ENCODE measurements around the gene PNPT1.
A peak's percentile ranks its signal among the peaks of the same experiment; 100 is the strongest.

PNPT1 gene

DNA sequence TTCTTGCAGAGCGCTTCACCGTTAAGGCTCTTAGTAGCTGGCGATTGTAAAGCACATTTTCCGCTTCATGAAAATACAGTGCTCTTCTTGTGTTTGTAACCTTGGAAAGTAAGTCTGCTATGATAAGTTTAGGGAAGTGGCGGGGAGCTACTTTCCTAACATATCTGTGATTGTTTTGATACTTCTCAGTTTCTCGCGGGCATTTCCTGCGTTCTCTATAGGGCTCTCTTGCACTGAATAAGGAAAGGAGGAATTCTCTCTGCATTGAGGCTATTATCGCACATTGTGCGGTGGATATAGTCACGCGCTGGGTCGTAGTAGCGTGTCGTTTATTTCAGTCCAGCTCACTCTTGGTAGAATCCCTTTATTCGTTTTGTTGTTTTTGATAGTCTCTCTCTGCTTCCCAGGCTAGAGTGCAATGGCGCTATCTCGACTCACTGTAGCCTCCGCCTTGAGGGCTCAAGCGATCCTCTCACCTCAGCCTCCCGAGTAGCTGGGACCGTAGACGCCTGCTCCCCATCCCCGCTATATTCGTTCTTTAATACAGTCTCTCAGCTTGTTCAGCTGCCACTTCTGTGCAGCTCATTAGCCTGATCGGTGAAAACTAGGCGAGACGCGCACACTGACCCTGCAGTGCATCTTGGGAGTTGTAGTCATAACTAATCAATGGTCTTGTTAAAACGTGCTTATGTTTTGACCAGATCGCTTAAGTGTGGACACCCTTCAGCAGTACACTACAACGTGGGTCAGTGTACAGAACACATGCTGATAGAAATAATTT lies 75.2 kb downstream of the PNPT1 start (continued):
- TF ChIP-seq, protein P1, sequence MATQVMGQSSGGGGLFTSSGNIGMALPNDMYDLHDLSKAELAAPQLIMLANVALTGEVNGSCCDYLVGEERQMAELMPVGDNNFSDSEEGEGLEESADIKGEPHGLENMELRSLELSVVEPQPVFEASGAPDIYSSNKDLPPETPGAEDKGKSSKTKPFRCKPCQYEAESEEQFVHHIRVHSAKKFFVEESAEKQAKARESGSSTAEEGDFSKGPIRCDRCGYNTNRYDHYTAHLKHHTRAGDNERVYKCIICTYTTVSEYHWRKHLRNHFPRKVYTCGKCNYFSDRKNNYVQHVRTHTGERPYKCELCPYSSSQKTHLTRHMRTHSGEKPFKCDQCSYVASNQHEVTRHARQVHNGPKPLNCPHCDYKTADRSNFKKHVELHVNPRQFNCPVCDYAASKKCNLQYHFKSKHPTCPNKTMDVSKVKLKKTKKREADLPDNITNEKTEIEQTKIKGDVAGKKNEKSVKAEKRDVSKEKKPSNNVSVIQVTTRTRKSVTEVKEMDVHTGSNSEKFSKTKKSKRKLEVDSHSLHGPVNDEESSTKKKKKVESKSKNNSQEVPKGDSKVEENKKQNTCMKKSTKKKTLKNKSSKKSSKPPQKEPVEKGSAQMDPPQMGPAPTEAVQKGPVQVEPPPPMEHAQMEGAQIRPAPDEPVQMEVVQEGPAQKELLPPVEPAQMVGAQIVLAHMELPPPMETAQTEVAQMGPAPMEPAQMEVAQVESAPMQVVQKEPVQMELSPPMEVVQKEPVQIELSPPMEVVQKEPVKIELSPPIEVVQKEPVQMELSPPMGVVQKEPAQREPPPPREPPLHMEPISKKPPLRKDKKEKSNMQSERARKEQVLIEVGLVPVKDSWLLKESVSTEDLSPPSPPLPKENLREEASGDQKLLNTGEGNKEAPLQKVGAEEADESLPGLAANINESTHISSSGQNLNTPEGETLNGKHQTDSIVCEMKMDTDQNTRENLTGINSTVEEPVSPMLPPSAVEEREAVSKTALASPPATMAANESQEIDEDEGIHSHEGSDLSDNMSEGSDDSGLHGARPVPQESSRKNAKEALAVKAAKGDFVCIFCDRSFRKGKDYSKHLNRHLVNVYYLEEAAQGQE (tag by site-specific recombination; IDR thresholded peaks at IDR 0.05) = no peak
- TF ChIP-seq, protein P2, sequence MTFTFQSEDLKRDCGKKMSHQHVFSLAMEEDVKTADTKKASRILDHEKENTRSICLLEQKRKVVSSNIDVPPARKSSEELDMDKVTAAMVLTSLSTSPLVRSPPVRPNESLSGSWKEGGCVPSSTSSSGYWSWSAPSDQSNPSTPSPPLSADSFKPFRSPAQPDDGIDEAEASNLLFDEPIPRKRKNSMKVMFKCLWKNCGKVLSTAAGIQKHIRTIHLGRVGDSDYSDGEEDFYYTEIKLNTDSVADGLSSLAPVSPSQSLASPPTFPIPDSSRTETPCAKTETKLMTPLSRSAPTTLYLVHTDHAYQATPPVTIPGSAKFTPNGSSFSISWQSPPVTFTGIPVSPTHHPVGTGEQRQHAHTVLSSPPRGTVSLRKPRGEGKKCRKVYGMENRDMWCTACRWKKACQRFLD (tag by site-specific recombination; IDR thresholded peaks at IDR 0.05) = no peak
- TF ChIP-seq ZNF394 (tag by site-specific recombination; IDR thresholded peaks at IDR 0.05; ENCODE audit: borderline replicate concordance) (no peak), ZBTB20 (tag by site-specific recombination; IDR thresholded peaks at IDR 0.05) (peak; percentile 52; the same call in 1 of the 2 replicates), MZF1 (tag by site-specific recombination; IDR thresholded peaks at IDR 0.05; ENCODE audit: borderline replicate concordance) (peak; percentile 83), ZNF521 (tag by site-specific recombination; IDR thresholded peaks at IDR 0.05) (no peak), ZNF76 (tag by site-specific recombination; IDR thresholded peaks at IDR 0.05; ENCODE audit: borderline replicate concordance, low read depth) (peak; percentile 83), ZBTB17 (tag by site-specific recombination; IDR thresholded peaks at IDR 0.05) (peak; percentile 99)
- TF ChIP-seq, protein P3, sequence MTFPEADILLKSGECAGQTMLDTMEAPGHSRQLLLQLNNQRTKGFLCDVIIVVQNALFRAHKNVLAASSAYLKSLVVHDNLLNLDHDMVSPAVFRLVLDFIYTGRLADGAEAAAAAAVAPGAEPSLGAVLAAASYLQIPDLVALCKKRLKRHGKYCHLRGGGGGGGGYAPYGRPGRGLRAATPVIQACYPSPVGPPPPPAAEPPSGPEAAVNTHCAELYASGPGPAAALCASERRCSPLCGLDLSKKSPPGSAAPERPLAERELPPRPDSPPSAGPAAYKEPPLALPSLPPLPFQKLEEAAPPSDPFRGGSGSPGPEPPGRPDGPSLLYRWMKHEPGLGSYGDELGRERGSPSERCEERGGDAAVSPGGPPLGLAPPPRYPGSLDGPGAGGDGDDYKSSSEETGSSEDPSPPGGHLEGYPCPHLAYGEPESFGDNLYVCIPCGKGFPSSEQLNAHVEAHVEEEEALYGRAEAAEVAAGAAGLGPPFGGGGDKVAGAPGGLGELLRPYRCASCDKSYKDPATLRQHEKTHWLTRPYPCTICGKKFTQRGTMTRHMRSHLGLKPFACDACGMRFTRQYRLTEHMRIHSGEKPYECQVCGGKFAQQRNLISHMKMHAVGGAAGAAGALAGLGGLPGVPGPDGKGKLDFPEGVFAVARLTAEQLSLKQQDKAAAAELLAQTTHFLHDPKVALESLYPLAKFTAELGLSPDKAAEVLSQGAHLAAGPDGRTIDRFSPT (tag by site-specific recombination; IDR thresholded peaks at IDR 0.05) = no peak
- TF ChIP-seq, protein P4, sequence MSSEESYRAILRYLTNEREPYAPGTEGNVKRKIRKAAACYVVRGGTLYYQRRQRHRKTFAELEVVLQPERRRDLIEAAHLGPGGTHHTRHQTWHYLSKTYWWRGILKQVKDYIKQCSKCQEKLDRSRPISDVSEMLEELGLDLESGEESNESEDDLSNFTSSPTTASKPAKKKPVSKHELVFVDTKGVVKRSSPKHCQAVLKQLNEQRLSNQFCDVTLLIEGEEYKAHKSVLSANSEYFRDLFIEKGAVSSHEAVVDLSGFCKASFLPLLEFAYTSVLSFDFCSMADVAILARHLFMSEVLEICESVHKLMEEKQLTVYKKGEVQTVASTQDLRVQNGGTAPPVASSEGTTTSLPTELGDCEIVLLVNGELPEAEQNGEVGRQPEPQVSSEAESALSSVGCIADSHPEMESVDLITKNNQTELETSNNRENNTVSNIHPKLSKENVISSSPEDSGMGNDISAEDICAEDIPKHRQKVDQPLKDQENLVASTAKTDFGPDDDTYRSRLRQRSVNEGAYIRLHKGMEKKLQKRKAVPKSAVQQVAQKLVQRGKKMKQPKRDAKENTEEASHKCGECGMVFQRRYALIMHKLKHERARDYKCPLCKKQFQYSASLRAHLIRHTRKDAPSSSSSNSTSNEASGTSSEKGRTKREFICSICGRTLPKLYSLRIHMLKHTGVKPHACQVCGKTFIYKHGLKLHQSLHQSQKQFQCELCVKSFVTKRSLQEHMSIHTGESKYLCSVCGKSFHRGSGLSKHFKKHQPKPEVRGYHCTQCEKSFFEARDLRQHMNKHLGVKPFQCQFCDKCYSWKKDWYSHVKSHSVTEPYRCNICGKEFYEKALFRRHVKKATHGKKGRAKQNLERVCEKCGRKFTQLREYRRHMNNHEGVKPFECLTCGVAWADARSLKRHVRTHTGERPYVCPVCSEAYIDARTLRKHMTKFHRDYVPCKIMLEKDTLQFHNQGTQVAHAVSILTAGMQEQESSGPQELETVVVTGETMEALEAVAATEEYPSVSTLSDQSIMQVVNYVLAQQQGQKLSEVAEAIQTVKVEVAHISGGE (tag by site-specific recombination; conservative IDR thresholded peaks at IDR 0.05; ENCODE audit: low read depth) = peak; percentile 25; the same call in 1 of the 2 replicates

DNA sequence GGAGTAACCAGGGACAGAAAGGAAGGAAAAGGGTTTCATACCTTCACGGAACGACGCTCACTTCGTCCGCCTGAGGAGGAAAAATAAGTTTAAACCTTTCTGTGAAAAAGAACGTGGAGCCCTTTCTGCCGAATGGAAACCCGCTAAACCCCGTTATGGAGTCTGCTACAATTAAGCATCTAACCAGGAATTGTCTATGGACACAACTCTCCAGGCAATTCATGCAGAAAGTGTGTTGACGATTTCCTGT lies 75.7 kb downstream of the PNPT1 start:
- ChIA-PET POLR2A (interaction anchor here (1.0 to 3.0 kb wide), 6 partner anchors 9 to 568 kb away, joined by 3 to 28 read pairs (median 4); partner anchors contain the start of genes CFAP36, CLHC1, RPS27A and RTN4), CTCF (interaction anchor here (0.7 kb wide), 1 partner anchor 417 kb away, joined by 3 read pairs; no protein-coding TSS in a partner anchor)
- H3K27ac ChIP-seq (ENCODE audit: extremely low read depth, low read depth, low read length) = peak overlapping the region; percentile 47
- no peak for TF ChIP-seq ZNF776 (tag by site-specific recombination; IDR thresholded peaks at IDR 0.05; ENCODE audit: borderline replicate concordance)
- no peak for TF ChIP-seq ZNF248 (tag by site-specific recombination; IDR thresholded peaks at IDR 0.05)
- TF ChIP-seq, protein P5, sequence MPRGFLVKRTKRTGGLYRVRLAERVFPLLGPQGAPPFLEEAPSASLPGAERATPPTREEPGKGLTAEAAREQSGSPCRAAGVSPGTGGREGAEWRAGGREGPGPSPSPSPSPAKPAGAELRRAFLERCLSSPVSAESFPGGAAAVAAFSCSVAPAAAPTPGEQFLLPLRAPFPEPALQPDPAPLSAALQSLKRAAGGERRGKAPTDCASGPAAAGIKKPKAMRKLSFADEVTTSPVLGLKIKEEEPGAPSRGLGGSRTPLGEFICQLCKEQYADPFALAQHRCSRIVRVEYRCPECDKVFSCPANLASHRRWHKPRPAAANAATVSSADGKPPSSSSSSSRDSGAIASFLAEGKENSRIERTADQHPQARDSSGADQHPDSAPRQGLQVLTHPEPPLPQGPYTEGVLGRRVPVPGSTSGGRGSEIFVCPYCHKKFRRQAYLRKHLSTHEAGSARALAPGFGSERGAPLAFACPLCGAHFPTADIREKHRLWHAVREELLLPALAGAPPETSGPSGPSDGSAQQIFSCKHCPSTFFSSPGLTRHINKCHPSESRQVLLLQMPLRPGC (tag by site-specific recombination; IDR thresholded peaks at IDR 0.05) = no peak
- no peak for TF ChIP-seq ZSCAN30 (tag by site-specific recombination; IDR thresholded peaks at IDR 0.05)
- TF ChIP-seq SP7 (tag by site-specific recombination; IDR thresholded peaks at IDR 0.05) = no peak
- no peak for TF ChIP-seq ZNF621 (tag by site-specific recombination; IDR thresholded peaks at IDR 0.05)
- H3K9me3 ChIP-seq (ENCODE audit: control insufficient read depth, insufficient read depth, low read depth, low read length) = no peaks in the 10 kb centered on the region
- H3K4me1 ChIP-seq (ENCODE audit: control insufficient read depth, insufficient read depth, low read length) = peaks cover 2% of the 10 kb centered on the region; the same call in 1 of the 2 replicates
- H3K36me3 ChIP-seq (ENCODE audit: control insufficient read depth in 2 of 2, insufficient read depth in 1 of 2, low read length in 2 of 2) = peaks cover 14 to 17% of the 10 kb centered on the region in 2 experiments
- H3K4me3 ChIP-seq (ENCODE audit: low read depth, low read length) = peak overlapping the region; percentile 86

Measured in HEK293 (cell line).